ENCODE results near the gene RNU1-1.
"Not testable (repeated sequence)": the region's sequence is repeated elsewhere in the genome, so short reads cannot be mapped to it uniquely, and the experiment has no call there.

The RNU1-1 gene

GRCh38 chr1:16514107-16515055 lies at the start of gene RNU1-1:
Gene RNU1-1 (minus strand): TSS chr1:16514285.
- DNase-seq (ENCODE audit: low spot score), result peak; percentile 61

GRCh38 chr1:16561035-16561434 lies 47.0 kb upstream of the RNU1-1 start:
- DNase-seq (ENCODE audit: low spot score), result not testable (repeated sequence)

DNA sequence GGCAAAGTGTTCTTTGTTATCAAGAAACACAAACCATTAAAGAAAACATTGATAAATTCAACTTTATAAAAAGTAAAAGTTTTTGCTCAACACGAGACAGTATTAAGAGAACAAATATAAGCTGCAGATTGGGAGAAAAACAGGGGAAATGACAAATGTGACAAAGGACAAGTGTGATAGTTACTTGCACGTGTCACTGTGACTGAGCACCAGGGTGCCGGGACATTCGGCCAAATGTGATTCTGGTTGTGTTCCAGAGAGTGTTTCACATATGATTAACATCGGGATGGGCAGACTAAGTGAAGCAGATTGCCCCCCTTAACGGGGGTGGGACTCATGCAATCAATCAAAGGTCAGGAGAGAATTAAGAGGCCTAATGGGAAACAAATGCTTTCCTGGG lies 46.4 kb upstream of the RNU1-1 start:
- DNase-seq (ENCODE audit: low spot score), result not testable (repeated sequence)

DNA sequence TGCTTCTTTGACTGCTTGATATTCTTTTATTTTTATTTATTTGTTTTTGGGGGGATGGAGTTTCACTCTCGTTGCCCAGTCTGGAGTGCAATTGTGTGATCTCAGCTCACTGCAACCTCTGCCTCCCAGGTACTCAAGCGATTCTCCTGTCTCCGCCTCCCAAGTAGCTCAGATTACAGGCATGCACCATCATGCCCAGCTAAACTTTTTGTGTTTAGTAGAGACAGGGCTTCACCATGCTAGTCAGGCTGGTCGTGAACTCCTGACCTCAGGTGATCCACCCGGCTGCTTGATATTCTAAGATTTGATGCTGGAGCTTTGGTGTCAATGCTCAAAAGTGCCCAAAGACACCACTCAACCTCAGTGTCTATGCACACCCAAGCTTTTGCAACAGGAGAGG lies 45.6 kb upstream of the RNU1-1 start:
- DNase-seq (ENCODE audit: low spot score), result not testable (repeated sequence)

DNA sequence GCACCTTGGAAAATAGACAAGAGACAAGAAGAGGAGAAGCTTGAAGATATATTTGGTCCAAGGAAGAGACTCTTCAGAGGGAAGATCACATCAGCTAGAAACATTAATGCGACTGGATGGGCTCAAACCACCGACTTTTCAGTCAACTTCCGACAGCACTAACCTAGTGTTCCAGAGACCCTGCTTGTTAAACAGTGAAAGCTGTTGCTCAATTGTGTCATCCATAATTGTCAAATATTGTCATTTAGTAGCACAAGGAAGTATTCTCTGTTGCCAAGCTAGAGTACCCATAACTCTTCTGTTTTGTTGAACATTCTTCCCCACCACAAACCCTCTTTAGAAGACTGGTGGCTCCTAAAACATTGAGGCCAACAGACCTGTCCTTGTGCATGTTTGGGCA lies 42.9 kb upstream of the RNU1-1 start:
- not testable (repeated sequence) for DNase-seq (ENCODE audit: low spot score)

- DNase-seq (ENCODE audit: low spot score), result not testable (repeated sequence)
Measured at GRCh38 chr1:16553244-16553643, 39.2 kb upstream of the RNU1-1 start.

- DNase-seq (ENCODE audit: low spot score), result not testable (repeated sequence)
Measured at GRCh38 chr1:16550212-16550918, 36.3 kb upstream of the RNU1-1 start.

GRCh38 chr1:16549545-16549944 lies 35.5 kb upstream of the RNU1-1 start:
- DNase-seq (ENCODE audit: low spot score), result not testable (repeated sequence)

DNA sequence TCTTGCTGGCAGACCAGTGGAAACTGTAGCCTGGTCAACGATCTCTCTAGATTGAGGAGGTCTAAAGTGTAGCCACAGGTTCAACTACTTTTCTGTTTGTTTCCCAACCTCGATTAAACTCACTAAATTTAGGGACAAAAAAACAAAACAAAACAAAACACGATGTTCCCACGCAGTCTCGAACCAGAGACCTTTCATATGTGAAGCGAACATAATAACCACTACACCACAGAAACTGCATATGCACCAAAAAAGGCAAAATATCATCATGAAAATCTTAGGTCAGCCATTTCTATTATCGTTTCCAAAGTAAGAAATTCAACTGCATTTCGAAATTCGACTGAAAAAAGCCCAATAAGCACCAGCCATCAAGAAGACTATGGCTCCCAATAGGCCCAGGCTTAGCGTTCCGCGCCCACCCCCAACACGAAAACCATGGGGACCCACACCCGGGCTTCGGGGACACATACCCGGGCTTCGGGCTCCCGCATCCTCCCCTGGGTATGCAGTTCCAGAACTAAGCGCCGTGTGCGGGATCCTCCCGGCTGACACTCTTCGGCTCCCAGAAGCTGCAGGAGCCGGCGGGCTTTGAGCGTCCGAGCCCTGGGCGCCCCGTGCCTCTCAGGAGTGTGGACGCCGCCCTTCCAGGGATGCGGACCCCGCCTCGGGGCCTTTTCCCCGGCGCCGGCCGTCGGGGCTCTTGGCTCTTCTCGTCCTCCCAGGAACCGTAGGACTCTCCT lies 33.6 kb upstream of the RNU1-1 start:
- not testable (repeated sequence) for DNase-seq (ENCODE audit: low spot score)

- not testable (repeated sequence) for DNase-seq (ENCODE audit: low spot score)
Measured at GRCh38 chr1:16545682-16546095, 31.6 kb upstream of the RNU1-1 start.

DNA sequence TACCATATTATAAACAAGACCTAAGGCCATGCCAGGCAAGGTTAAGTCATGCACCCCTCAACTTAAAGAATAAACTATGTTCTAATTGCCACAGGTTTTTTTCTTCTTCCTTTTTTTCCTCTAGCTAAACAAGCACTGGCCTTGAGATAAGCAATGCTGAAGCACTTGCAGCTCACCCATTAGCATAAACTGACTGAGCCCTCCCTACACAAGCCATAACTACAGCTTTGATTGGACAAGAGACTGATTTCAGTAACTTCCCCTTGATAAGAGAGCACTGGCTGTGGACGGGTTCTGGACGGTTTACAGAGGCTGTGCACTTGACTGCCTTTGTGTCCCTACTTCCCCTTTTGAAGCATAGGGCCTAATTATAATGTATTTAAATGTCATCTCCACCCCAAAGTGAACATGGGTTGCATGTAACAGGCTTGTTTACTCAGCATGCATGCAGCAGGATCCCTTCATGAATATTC lies 26.4 kb upstream of the RNU1-1 start:
- not testable (repeated sequence) for DNase-seq (ENCODE audit: low spot score)

GRCh38 chr1:16537528-16537927 lies 23.4 kb upstream of the RNU1-1 start:
- not testable (repeated sequence) for DNase-seq (ENCODE audit: low spot score)

GRCh38 chr1:16536796-16537195 lies 22.7 kb upstream of the RNU1-1 start:
- DNase-seq (ENCODE audit: low spot score), result not testable (repeated sequence)

DNA sequence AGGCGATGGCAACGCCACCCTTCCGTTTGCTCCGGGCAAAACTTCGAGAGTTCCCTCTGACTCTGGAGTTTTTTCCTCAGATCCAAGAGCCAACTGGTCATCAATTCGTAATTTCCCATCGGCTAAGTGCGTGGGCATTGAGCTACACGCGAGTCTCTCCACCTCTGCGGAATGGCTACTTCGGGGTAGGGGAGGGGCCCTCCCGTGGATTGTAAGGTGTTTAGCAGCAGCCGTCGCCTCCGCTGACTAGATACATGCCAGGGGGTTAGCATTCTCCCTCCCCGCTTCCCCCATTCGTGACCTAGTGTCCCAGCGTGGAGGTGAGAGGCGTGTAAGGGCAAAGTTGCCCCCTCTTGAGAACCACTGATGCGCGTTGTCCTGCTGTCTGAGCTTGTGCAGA lies 21.8 kb upstream of the RNU1-1 start:
- not testable (repeated sequence) for DNase-seq (ENCODE audit: low spot score)

- not testable (repeated sequence) for DNase-seq (ENCODE audit: low spot score)
Measured at GRCh38 chr1:16535487-16535886, 21.4 kb upstream of the RNU1-1 start.

GRCh38 chr1:16534829-16535456 lies 20.9 kb upstream of the RNU1-1 start:
- DNase-seq (ENCODE audit: low spot score), result not testable (repeated sequence)

DNA sequence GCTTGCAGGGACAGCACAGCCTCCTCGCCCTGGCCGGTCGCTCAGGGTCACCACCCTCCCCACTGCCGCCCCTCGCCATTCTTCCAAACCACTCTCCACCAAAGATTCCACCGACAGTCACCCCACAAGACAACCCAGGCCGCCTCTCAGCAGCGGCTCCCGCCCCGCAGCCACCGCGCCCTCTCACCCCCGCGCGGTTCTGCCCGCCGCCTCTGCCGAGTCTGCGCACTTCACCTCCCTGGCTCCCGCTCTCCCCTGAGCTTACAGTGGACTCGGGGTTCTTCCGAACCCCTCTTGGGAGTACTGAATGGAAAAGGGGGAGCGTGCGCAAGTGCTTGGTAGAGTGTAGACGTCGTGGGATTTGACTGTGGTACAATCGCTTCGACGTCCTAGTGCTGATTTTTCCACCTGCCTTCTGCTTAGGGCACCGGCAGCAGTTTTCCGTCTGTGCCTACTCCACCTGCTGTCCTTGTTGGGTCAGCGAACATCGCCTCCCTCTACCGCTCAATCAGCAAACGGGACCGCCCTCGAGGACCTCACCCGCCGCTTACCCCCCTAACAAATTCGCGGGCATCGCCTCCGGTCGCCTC lies 20.2 kb upstream of the RNU1-1 start:
- DNase-seq (ENCODE audit: low spot score), result not testable (repeated sequence)

GRCh38 chr1:16532235-16532991 lies 18.3 kb upstream of the RNU1-1 start:
- DNase-seq (ENCODE audit: low spot score), result not testable (repeated sequence)

- not testable (repeated sequence) for DNase-seq (ENCODE audit: low spot score)
Measured at GRCh38 chr1:16528338-16528737, 14.3 kb upstream of the RNU1-1 start.

GRCh38 chr1:16525769-16526168 lies 11.7 kb upstream of the RNU1-1 start:
- DNase-seq (ENCODE audit: low spot score), result not testable (repeated sequence)
